SKM-1 (cell line): ENCODE measurements around the gene GTPBP6.
"Not testable (repeated sequence)": the region's sequence is repeated elsewhere in the genome, so short reads cannot be mapped to it uniquely, and the experiment has no call there.

ENCODE experiments used
- DNase-seq: peaks from one replicate; lab custom pipeline; 2025; ENCODE audit not compliant: unreplicated experiment; lab: John Stamatoyannopoulos, UW

GTPBP6 gene

DNA sequence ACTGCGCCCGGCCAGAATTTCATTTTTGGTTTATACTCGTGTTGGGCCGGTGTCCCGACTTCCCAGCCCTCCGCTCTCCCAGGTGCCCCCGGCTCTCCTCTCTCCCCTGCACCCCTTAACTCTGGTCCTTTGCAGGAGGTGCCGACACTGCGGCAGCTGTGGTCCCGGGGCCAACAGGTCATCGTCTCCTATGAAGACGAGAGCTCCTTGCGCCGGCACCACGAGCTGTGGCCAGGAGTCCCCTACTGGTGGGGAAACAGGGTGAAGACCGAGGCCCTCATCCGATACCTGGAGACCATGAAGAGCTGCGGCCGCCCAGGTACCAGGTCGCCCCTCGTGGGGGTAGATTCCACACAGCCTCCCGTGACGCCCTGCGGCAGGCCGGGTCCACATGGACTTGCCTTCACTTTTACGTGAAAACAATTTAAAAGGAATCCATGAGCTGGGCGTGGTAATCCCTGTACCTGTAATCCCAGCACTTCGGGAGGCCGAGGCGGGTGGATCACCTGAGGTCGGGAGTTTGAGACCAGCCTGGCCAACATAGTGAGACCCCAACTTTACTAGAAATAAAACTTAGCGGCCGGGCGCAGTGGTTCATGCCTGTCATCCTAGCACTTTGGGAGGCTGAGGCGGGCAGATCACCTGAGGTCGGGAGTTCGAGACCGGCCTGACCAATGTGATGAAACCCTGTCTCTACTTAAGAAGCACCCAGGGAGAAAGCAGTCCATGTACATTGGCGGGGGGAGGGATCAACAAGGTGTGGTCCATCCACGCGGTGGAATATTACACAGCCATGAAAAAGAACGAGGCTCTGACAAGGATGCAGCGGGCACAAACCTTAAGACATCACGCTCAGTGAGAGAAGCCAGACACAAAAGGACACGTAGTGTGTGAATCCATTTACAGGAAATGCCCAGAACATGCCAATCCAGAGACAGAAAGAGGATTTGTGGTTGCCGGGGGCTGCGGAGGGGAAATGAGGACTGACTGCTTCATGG, 25.4 kb downstream of the GTPBP6 start:
- DNase-seq = no peak

DNA sequence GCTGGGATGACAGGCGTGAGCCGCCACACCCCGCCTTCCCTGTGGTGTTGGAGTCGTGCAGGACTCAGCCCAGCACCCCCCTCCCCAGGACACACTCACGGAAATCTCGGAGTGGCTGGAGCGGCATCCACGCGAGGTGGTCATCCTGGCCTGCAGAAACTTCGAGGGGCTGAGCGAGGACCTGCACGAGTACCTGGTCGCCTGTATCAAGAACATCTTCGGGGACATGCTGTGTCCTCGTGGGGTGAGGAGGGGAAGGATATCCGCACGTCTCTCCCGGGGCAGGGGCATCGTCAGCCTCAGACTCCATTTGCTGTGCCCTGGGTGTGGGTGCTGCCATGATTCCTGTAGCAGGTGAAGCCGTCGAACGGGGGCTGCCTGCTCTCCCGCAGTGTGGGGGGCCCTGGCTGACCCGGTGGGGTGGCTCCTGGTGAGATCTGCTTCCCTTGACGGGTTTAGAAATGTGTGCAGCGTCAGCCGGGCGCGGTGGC, 27.1 kb downstream of the GTPBP6 start:
- DNase-seq = no peak

DNA sequence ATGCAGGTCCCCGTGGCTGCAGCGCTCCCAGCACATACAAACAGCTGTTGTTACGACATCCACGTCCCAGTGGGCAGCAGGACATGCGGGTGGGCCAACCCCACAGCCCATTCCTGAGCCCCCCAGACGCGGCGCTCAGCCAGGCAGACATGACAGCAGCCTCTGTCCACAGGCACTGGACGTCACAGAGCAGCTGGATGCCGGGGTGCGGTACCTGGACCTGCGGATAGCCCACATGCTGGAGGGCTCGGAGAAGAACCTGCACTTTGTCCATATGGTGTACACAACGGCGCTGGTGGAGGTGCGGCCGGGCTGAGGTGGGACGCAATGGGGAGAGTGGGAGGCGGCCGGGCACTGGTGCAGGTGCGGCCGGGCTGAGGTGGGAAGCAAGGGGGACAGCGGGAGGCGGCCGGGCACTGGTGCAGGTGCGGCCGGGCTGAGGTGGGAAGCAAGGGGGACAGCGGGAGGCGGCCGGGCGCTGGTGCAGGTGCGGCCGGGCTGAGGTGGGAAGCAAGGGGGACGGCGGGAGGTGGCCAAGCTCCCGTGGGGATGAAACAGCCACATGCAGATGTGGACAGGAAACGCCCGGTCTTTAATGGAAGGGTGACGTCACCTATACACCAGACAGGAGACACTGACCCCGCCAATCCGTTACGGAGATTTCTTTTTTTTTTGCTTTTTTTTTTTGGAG, 28.0 kb downstream of the GTPBP6 start:
- DNase-seq = no peak

DNA sequence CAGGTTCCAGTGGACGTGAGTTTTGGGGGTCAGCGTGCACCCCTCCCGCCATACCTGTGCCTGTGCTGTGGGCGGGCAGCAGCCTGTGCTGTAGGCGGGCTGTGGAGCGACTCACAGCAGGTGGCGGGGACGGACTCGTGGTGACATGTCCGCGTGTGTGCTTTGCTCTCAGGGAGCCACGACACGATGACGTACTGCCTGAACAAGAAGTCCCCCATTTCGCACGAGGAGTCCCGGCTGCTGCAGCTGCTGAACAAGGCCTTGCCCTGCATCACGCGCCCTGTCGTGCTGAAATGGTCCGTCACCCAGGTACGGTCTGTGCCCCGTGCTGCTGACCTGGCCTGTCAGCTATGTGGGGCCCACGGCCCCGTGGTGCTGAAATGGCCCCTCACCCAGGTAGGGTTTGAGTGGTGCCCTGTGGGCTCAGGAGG, 30.0 kb downstream of the GTPBP6 start:
- DNase-seq = no peak

- DNase-seq = no peak
Observed at GRCh38 chrX:287670-288069, 30.9 kb downstream of the GTPBP6 start.

DNA sequence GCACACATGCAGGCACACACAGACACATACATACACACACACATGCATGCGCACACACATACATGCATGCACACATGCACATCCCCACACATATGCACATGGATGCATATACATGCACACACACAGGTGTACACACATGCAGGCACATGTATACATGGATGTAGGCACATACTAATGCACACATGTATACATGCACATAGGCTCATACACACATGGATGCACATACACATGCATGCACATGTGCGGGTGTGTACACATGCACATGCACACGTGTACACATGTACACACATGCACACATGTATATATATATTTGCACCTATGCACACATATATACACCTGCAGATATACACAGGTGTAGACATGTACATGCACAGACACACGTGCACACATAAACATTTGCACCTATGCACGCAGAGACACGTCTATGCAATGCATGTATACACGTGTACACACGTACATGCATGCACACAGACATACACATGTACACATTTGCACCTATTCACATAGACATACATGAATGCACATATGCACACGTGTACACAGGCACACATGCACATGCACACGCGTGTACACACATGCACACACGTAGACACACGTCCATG, 33.4 kb downstream of the GTPBP6 start:
- DNase-seq = no peak

GRCh38 chrX:283115-283845, 35.3 kb downstream of the GTPBP6 start:
- DNase-seq = no peak

DNA sequence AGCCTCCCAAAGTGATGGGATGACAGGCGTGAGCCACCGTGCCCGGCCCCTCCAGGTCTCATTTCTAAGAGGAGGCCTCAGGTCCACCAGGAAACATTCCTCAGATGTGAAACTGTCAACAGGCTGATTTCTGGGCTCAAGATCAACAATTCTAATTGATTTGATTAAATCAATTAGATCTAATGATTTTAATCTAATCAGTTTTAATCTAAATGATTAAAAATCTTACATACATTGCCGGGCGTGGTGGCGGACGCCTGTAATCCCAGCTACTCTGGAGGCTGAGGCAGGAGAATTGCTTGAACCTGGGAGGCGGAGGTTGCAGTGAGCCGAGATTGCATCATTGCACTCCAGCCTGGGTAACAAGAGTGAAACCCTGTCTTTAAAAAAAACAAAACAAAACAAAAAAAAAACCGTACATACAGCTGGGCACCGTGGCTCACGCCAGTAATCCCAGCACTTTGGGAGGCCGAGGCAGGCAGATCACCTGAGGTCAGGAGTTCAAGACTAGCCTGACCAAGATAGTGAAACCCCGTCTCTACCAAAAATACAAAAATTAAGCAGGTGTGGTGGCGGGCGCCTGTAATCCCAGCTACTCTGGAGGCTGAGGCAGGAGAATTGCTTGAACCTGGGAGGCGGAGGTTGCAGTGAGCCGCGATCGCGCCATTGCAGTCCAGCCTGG, 36.5 kb downstream of the GTPBP6 start:
- DNase-seq = not testable (repeated sequence)

DNA sequence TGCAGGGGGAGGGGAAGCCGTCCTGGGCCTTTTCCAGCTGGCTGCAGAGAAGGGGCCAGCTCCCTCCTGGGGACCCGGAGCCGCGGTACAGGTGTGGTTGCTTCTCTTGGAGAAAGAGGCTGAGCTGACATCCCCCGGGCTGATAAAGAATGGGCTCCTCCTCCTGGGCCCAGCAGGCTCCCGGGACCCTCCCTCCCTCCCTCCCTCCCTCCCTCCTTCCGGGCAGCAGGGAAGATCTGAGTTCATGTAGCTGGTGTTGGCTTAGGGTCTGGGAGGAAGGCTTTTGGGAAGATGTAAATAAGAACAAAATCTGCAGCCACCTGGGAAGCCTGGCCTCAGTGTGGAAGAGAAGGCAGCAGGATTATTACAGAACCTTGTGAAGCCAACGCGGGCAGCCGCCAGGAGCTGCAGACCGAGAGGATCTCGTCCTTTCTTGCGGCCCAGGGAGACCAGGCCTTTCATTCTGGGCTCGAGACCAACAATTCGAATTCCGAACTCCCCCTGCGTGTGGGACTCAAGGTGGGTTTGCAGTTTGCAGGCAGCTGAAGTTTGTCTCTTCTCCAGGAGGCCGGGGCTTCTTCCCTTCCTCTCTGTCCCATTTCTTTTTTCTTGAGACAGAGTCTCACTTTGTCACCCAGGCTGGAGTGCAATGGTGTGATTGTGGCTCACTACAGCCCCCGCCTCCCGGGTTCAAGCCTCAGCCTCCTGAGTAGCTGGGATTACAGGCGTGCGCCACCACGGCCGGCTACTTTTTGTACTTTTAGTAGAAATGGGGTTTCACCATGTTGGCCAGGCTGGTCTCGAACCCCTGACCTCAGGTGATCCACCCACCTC, 37.2 kb downstream of the GTPBP6 start, which contains the start of gene PLCXD1:
PLCXD1 (plus strand) TSS at position 216 of the 834 bp plus-strand sequence. CDS start 2,807 bp downstream, outside the sequence.
- no peak for DNase-seq

GRCh38 chrX:280722-281121, 37.9 kb downstream of the GTPBP6 start:
- DNase-seq = not testable (repeated sequence)

- not testable (repeated sequence) for DNase-seq
Observed at GRCh38 chrX:279757-280604, 38.6 kb downstream of the GTPBP6 start.

GRCh38 chrX:276581-277201, 41.9 kb downstream of the GTPBP6 start:
- DNase-seq = no peak

GRCh38 chrX:275967-276580, 42.5 kb downstream of the GTPBP6 start:
- DNase-seq = no peak

GRCh38 chrX:275476-275966, 43.1 kb downstream of the GTPBP6 start:
- DNase-seq = no peak

DNA sequence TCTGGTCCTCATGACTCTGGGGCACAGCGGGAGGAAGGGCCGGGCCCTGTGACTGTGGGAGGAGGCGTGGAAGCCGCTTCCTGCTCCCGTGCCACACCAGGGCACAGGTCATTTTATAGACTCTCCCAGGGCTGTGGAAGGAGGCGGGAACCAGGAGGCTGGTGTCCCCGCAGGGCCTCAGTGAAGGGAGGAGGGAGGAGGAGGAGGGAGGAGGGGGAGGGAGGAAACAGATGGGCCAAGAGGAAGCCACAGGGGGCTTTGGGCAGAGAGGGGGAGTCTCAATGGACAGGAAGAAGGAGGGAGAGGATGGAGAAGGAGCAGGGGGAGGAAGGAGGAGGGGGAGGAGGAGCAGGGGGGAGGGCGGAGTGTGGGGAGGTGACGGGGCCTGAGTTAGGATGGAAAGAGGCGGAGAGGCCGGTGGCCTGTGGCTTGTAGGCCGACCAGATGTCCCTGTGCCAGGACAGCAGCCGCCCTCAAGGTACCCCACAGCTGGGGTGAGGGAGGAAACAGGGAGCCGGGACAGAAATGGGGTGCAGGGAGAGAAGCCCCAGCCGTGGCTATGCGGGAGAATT, 43.6 kb downstream of the GTPBP6 start:
- DNase-seq = no peak

- no peak for DNase-seq
Observed at GRCh38 chrX:270848-271367, 47.7 kb downstream of the GTPBP6 start.
